Fibroblast of skin of right quadriceps (primary cell): ENCODE data around the gene NKAIN2.
"Not testable (repeated sequence)": the region's sequence is repeated elsewhere in the genome, so short reads cannot be mapped to it uniquely, and the experiment has no call there.

Experiments
- DNase-seq: peaks from one replicate; pipeline ENCODE4 v3.0.0-alpha.2; 2013

The NKAIN2 gene

GRCh38 chr6:124446961-124447360 lies 643.3 kb downstream of the NKAIN2 start:
- no peak for DNase-seq

GRCh38 chr6:124459268-124459667 lies 655.6 kb downstream of the NKAIN2 start:
- no peak for DNase-seq

- DNase-seq: no peak
Observed at GRCh38 chr6:124462750-124463149, 659.1 kb downstream of the NKAIN2 start.

GRCh38 chr6:124463271-124463670 lies 659.6 kb downstream of the NKAIN2 start:
- no peak for DNase-seq

- not testable (repeated sequence) for DNase-seq
Observed at GRCh38 chr6:124464600-124464999, 660.9 kb downstream of the NKAIN2 start.

GRCh38 chr6:124466949-124467348 lies 663.3 kb downstream of the NKAIN2 start:
- DNase-seq: no peak

GRCh38 chr6:124467366-124467765 lies 663.7 kb downstream of the NKAIN2 start:
- DNase-seq: no peak

GRCh38 chr6:124470803-124471202 lies 667.1 kb downstream of the NKAIN2 start:
- no peak for DNase-seq

GRCh38 chr6:124475176-124475575 lies 671.5 kb downstream of the NKAIN2 start:
- DNase-seq: no peak

GRCh38 chr6:124478906-124479305 lies 675.2 kb downstream of the NKAIN2 start:
- DNase-seq: no peak

- peak; percentile 36 for DNase-seq
Observed at GRCh38 chr6:124479991-124480430, 676.3 kb downstream of the NKAIN2 start.

- DNase-seq: peak; percentile 9
Observed at GRCh38 chr6:124482071-124482491, 678.4 kb downstream of the NKAIN2 start.

GRCh38 chr6:124487623-124488431 lies 684.2 kb downstream of the NKAIN2 start:
- DNase-seq: peak; percentile 72

- peak; percentile 39 for DNase-seq
Observed at GRCh38 chr6:124490122-124490521, 686.5 kb downstream of the NKAIN2 start.

- no peak for DNase-seq
Observed at GRCh38 chr6:124493259-124493658, 689.6 kb downstream of the NKAIN2 start.

- no peak for DNase-seq
Observed at GRCh38 chr6:124494956-124495664, 691.4 kb downstream of the NKAIN2 start.

GRCh38 chr6:124495665-124496190 lies 692.1 kb downstream of the NKAIN2 start:
- DNase-seq: no peak

- DNase-seq: no peak
Observed at GRCh38 chr6:124496334-124496733, 692.7 kb downstream of the NKAIN2 start.

GRCh38 chr6:124512431-124512830 lies 708.8 kb downstream of the NKAIN2 start:
- no peak for DNase-seq

GRCh38 chr6:124517339-124517738 lies 713.7 kb downstream of the NKAIN2 start:
- no peak for DNase-seq

- no peak for DNase-seq
Observed at GRCh38 chr6:124520514-124520913, 716.8 kb downstream of the NKAIN2 start.

GRCh38 chr6:124522335-124522734 lies 718.7 kb downstream of the NKAIN2 start:
- DNase-seq: no peak

GRCh38 chr6:124524491-124525200 lies 721.0 kb downstream of the NKAIN2 start:
- no peak for DNase-seq
